WERI-Rb-1 (cell line): ENCODE results near the gene ATP5PO.
A peak's percentile ranks its signal among the peaks of the same experiment; 100 is the strongest.

Experiments used
- DNase-seq: peaks from one replicate; pipeline ENCODE4 v3.0.0-alpha.2; 2020
- H3K27ac ChIP-seq: fragments of 250-450 bp; sonication (Bioruptor Pico); 2 replicates; pipeline ENCODE4 v1.5.1; 2020; ENCODE audit warnings: mild to moderate bottlenecking, moderate library complexity
- H3K27me3 ChIP-seq: fragments of 250-450 bp; sonication (Bioruptor Pico); 2 replicates; pipeline ENCODE4 v1.5.1; 2021; ENCODE audit warnings: mild to moderate bottlenecking, low read depth, moderate library complexity; ENCODE audit not compliant: insufficient read depth, severe bottlenecking
- H3K36me3 ChIP-seq: fragments of 250-450 bp; sonication (Bioruptor Pico); 2 replicates; pipeline ENCODE4 v1.5.1; 2020; ENCODE audit warnings: mild to moderate bottlenecking, moderate library complexity
- H3K4me3 ChIP-seq: 2 replicates; pipeline ENCODE4 v1.5.1; 2011; ENCODE audit warnings: low read depth, mild to moderate bottlenecking, control low read depth, low read length
- H3K9me3 ChIP-seq: fragments of 250-450 bp; sonication (Bioruptor Pico); 2 replicates; pipeline ENCODE4 v1.5.1; 2021; ENCODE audit warnings: mild to moderate bottlenecking, moderate library complexity; ENCODE audit not compliant: severe bottlenecking
- TF ChIP-seq, protein P1 (sequence below): IDR thresholded peaks from 2 replicates; pipeline ENCODE4 v1.5.1; 2011; ENCODE audit warnings: low read depth, mild to moderate bottlenecking, control low read depth, inconsistent platforms, low read length

The ATP5PO gene

DNA sequence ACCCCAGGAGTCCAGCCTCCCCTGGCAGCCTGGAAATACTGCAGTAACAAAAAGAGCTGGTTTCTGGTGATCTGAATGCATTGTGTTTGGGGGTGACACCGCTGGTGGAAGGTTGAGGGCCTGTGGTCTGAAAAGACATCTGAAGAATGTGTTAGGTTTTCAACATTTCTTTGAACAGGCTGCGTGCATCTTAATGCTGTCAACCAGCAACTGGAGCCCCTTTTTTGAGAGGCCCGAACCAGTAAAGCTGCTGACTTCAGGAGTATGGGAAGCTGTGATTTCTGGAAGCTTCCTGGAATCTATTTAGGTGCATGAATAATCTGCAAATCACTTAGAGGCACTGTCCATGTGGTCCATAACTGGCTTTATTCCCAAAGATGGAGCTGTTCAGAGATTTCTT lies 17.0 kb downstream of the ATP5PO start:
- no peaks in the 10 kb centered on the region for H3K9me3 ChIP-seq
- H3K27ac ChIP-seq: no peak overlapping the region
- DNase-seq: no peak
- TF ChIP-seq, protein P1, sequence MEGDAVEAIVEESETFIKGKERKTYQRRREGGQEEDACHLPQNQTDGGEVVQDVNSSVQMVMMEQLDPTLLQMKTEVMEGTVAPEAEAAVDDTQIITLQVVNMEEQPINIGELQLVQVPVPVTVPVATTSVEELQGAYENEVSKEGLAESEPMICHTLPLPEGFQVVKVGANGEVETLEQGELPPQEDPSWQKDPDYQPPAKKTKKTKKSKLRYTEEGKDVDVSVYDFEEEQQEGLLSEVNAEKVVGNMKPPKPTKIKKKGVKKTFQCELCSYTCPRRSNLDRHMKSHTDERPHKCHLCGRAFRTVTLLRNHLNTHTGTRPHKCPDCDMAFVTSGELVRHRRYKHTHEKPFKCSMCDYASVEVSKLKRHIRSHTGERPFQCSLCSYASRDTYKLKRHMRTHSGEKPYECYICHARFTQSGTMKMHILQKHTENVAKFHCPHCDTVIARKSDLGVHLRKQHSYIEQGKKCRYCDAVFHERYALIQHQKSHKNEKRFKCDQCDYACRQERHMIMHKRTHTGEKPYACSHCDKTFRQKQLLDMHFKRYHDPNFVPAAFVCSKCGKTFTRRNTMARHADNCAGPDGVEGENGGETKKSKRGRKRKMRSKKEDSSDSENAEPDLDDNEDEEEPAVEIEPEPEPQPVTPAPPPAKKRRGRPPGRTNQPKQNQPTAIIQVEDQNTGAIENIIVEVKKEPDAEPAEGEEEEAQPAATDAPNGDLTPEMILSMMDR: no peak
- H3K4me3 ChIP-seq: no peak overlapping the region
- no peaks in the 10 kb centered on the region for H3K27me3 ChIP-seq
- peaks cover 32% of the 10 kb centered on the region for H3K36me3 ChIP-seq

DNA sequence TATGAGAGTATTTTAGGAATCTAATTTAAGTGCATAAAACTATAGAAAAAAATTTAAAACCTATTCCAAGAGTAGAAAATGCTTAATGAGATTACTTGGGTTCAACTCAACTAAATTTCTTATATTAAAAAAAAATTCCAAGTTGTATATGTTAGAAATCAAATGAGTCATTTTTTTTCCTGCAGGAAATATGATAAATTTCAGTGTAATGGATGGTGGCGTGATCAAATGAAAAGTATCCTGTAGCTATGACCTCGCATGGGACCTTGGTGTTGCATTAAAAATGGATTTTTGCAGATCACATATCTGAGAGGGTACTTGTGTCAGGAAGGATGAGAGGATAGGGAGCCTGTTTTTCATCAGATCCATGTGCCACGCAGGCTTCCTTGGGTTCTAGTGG lies 17.9 kb downstream of the ATP5PO start:
- no peak overlapping the region for H3K27ac ChIP-seq
- no peaks in the 10 kb centered on the region for H3K27me3 ChIP-seq
- H3K9me3 ChIP-seq: no peaks in the 10 kb centered on the region
- DNase-seq: no peak
- H3K4me3 ChIP-seq: no peak overlapping the region
- peaks cover 23% of the 10 kb centered on the region for H3K36me3 ChIP-seq
- TF ChIP-seq, protein P1: no peak

DNA sequence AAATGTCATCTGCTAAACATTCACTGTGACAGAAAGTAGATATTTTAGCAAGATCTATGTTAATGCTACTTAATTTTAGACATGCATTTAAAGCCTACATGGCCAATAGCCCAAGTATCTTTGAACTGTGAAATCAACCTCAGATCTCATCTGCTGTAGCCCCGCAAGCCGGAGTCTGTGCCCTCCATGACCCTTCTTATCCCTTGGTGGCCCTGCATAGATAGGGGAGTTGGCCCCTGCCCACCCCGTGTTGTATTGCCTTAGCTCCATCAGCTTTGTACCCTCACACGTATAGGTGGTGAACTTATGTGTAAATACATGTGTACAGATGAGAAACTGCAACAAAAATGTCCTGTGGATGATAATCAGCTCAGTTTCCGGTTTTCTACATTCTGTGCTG lies 18.5 kb downstream of the ATP5PO start:
- no peak overlapping the region for H3K27ac ChIP-seq
- peaks cover 17% of the 10 kb centered on the region for H3K36me3 ChIP-seq
- H3K27me3 ChIP-seq: no peaks in the 10 kb centered on the region
- TF ChIP-seq, protein P1: no peak
- H3K4me3 ChIP-seq: no peak overlapping the region
- no peak for DNase-seq
- H3K9me3 ChIP-seq: no peaks in the 10 kb centered on the region

DNA sequence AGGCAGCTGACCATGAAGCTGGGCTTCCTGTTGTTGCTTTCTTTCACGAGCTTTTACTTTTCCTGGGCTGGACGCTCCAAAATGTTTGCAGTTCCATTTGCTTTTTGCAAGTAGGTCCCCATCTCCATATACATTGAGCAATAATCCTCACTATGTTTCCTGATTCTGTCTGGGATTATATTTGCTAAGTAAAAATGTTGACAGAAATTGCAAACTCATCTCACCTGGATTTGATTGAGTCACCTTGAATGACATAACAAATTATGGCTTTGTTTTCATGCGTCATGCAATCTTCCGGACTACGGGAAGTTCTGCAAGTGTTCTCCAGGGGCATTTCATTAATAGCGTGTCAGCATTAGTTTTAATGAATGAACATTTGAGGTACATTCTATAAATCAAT lies 18.9 kb downstream of the ATP5PO start:
- Histone ChIP-seq H3K36me3 (peaks cover 13% of the 10 kb centered on the region), H3K4me3 (no peak overlapping the region), H3K9me3 (no peaks in the 10 kb centered on the region), H3K27me3 (no peaks in the 10 kb centered on the region), H3K27ac (no peak overlapping the region)
- no peak for DNase-seq
- TF ChIP-seq, protein P1: no peak

DNA sequence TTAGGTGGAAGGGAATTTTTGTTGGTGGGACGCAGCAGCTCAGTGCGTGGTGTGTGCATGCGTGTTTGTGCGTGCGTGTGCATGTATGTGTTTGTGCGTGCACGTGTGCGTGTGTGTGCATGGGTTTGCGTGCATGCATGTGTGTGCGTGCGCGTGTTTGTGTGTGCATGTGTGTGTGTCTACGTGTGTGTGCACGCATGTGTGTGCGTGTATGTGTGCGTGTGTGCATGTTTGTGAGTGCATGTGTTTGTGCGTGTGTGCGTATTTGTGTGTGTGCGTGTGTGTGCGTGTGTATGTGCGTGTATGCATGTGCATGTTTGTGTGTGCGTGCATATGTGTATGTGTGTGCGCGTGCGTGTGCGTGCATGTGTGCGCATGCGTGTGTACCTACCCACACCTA lies 20.2 kb downstream of the ATP5PO start:
- Histone ChIP-seq H3K4me3 (no peak overlapping the region), H3K27ac (no peak overlapping the region), H3K36me3 (peaks cover 2% of the 10 kb centered on the region), H3K27me3 (no peaks in the 10 kb centered on the region), H3K9me3 (no peaks in the 10 kb centered on the region)
- DNase-seq: no peak
- TF ChIP-seq, protein P1: no peak

DNA sequence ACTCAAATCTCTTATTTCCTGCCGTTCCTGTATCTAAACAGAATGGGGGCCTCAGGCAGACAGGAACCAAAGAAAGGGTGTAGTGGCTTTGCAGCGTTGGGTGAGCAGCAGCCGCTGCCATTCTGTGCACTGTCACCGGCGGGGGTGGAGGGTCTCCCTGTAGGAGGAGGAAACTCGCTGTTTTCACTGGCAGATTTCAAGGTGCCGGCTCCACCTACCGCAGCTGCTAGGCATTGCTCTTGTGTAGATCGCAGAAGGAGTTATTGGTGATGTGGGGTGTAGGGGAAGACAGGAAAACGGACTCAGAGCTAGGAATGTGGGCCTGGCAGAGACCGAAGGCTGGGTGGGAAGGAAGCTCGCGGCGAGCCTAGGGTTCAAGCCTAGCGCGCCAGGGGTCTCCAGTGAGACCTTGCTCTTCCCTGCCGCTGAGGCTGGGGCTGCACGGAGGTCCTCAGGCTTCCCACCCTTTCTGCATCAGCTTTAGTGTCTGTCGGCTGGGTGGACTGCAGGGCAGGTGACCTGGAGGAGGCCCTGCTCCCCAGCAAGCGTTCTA lies 20.8 kb downstream of the ATP5PO start:
- Histone ChIP-seq H3K36me3 (no peaks in the 10 kb centered on the region), H3K9me3 (no peaks in the 10 kb centered on the region), H3K4me3 (no peak overlapping the region; the same call in 1 of the 2 replicates), H3K27me3 (no peaks in the 10 kb centered on the region), H3K27ac (no peak overlapping the region)
- TF ChIP-seq, protein P1: peak; percentile 96
- peak; percentile 96 for DNase-seq
